ENCODE results near the gene PRSS53.

DNA sequence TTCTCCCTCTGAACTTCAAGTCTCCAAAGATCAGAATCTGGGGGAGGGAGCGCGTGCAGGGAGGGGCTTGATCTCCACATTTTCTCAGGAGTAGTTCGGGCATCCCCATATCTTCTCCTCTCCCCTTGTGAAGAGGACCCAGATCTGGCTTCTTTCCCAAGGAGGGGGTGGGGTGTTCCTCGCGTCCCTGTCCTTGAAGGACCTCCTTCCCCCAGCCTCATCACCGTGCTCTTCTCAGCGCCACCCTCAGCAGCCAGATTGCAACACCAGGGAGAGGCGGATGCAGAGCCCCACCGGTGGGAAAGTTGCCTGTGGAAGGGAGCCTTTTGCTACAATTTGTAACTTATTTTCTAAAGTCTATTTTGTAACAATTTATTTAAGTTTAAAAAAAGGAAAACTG lies 5.7 kb downstream of the PRSS53 start:
- TF ChIP-seq, protein P1, sequence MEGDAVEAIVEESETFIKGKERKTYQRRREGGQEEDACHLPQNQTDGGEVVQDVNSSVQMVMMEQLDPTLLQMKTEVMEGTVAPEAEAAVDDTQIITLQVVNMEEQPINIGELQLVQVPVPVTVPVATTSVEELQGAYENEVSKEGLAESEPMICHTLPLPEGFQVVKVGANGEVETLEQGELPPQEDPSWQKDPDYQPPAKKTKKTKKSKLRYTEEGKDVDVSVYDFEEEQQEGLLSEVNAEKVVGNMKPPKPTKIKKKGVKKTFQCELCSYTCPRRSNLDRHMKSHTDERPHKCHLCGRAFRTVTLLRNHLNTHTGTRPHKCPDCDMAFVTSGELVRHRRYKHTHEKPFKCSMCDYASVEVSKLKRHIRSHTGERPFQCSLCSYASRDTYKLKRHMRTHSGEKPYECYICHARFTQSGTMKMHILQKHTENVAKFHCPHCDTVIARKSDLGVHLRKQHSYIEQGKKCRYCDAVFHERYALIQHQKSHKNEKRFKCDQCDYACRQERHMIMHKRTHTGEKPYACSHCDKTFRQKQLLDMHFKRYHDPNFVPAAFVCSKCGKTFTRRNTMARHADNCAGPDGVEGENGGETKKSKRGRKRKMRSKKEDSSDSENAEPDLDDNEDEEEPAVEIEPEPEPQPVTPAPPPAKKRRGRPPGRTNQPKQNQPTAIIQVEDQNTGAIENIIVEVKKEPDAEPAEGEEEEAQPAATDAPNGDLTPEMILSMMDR (conservative IDR thresholded peaks at IDR 0.05; ENCODE audit: low read length): no peak
- TF ChIP-seq EZH2phosphoT487 (IDR thresholded peaks at IDR 0.05; ENCODE audit: borderline replicate concordance): no peak

Measured in Loucy (cell line).